GM18502 (cell line): ENCODE data around the gene TBC1D10B.
"Not testable (repeated sequence)": the region's sequence is repeated elsewhere in the genome, so short reads cannot be mapped to it uniquely, and the experiment has no call there.

Experiments used
- ATAC-seq: cut with Tn5 transposase; IDR thresholded peaks from one replicate; pipeline ENCODE4 v1.9.1; 2021; ENCODE audit warnings: mild to moderate bottlenecking; ENCODE audit not compliant: unreplicated experiment, poor library complexity

TBC1D10B gene

DNA sequence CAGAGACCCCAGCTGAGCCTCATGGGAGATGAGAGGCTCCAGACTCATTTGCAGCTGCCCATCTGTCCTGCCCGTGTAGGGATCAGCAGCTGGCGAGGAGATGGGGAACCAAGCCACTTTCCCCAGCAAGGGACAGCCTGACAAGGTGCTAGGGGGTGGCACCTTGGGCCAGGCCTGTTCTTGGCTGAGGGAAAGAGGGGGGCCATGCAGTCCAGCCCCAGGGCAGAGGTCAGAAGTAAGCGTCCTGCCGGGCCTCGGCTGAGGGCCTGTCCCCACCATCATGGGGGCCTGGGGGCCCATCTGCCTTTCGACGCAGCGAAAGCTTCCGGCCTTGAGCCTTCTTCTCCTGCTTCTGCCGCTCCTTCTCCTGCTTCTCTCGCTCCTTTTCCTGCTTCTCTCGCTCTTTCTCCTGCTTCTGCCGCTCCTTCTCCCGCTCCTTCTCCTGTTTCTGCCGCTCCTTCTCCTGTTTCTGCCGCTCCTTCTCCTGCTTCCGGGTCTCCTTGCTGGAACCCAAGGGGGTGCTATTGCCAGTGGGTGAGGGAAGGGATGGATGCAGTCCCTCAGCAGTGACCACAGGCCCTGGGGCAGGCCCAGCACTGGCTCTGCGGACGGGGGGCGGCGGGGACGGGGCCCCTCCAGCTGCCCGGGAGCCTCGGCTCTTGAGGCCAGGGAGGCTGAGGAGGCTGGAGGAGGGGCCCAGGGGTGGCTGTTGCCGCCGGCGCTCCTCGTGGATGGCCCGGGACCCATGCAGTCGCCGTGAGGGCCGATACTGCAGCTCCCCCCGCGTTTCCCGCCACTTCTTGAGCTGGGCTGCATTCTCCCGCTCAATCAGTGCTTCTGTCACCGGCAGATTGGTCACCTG, 12.3 kb downstream of the TBC1D10B start:
- no peak for ATAC-seq

DNA sequence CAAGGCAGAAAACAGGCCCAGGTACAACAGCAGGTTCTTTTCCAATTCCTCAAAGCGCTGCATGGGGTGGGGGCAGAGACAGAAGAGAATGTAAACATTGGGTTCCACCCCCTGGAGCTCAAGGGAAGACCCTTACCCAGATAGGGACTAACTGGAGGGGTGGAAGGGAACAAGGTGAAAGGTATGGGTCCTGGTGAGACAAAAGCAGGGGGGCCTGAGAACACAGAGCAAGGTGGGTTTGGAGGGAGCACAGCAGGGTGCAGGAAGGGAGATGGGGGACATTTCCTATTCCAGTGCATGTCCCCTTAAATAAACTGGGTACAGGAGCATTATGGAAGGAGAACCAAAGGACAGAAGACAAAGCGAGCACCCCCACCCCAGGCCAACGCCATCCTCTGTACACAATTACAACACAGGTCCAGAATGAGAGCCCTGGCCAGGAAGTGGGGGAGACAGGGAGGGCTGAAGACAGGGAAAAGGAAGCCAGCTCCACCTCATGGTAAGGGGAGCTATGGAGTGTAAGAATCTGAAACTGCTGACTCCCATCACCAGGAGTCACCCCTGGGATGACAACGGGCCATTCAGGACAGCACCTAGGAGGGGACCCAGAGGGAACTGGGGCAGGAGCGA, 13.1 kb downstream of the TBC1D10B start:
- ATAC-seq = no peak

DNA sequence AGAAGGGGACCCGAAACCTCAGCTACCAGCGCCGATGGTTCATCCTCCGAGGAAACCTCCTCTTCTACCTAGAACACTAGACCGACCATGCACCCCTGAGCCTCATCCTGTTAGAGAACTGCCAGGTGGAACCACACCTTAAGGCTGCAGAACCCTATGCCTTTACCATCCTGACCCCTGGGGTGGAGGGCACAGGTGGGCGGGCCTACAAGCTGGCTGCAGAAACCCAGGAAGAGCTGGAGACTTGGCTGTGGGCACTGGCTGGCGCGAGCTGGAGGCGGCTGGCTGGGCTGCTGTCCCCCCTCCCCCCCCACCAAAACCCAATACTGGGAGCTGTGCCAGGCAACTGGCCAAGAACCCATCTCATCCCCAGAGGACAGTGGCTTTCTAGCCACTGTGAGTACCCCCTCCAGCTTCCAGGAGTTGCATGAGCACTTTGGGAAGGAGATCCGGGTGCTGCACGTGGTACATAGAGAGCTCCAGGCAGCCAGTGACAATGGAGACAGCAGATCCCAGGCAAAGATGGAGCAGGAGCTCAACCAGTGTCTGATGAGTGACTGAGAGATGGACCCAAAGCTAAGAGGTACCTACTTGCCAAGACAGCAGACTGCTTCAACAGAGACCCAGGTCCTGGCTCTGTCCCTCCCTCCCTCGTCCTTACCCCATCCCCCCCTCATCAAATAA, 13.8 kb downstream of the TBC1D10B start:
- ATAC-seq = no peak

- ATAC-seq = no peak
Observed at GRCh38 chr16:30355954-30356308, 14.4 kb downstream of the TBC1D10B start.

DNA sequence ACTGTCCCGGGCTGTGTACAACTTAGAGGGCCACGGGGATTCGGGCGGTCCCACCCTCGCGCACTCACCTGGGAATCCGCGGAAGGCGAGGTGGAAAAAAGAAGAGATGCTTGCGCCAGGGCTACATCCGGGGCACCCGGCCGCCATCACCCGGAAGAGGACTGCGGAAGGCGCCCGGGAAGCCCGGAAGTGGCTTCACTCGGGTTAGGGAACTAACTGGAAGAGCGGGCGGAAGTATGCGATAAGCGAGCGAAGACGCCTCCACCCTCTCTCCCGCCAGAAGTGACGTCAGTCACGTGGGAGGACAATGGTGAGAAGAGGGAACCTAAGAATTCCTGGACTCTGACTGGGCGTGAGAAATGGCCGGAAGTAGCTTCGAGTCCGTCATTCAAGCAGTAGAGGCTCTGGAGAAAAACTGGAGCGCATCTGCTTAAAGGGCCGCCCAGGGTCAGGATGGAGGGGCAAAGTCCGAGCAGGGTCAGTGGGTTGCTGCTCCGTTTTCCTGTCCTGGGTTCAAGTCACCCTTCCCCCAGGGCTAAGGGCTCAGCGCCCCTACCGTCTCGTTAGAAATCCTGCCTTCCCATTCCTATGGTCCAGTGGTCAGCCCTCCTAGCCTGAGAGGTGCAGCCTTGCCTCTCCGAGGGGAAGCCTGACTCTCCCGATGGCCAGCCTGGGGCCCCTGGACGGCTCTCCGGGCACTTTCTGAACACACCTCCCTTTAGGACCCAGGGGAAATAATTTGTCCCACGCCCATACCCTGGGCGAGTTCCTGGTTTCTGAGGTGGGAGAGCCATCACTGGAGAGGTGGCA, 14.9 kb downstream of the TBC1D10B start, which contains the start of gene CD2BP2:
CD2BP2 (minus strand) TSS at position 165 of the 810 bp plus-strand sequence. CDS start 627 bp downstream, outside the sequence.
- ATAC-seq = peak; percentile 64

DNA sequence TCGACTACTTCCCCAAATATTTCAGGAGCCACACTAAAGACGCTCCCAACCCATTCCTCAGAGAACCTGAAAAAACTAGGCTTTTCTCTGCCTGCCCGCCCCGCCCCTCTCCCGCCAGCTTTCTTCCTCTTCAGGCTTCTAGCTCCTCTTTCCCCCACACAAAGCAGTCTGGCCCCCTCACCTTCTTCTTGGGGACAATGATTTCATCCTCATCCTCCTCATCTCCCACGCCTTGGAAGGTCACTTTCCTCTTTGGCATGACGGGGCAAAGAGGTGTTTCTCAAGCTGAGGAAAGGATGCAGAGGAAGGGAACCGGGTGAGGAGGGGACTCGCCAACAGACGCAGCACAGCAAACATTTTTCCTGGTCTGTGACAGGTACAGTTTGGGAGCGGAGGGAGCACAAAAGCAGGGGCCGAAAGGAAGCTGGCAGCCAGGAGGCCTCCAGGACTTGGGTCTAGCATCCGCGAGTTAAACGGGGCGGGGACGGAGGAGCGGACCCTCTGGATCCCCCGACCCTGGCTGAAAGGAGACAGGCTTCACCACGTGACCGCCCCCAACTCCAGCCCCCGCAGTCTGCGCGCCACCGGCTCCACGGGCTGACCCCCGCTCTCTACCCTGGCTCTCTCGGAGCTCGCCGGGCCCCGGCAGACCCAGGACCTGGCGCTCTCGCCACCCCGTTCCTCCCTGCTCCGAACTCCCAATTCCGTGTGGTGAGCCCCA, 15.7 kb downstream of the TBC1D10B start:
- peak; percentile 24 for ATAC-seq

DNA sequence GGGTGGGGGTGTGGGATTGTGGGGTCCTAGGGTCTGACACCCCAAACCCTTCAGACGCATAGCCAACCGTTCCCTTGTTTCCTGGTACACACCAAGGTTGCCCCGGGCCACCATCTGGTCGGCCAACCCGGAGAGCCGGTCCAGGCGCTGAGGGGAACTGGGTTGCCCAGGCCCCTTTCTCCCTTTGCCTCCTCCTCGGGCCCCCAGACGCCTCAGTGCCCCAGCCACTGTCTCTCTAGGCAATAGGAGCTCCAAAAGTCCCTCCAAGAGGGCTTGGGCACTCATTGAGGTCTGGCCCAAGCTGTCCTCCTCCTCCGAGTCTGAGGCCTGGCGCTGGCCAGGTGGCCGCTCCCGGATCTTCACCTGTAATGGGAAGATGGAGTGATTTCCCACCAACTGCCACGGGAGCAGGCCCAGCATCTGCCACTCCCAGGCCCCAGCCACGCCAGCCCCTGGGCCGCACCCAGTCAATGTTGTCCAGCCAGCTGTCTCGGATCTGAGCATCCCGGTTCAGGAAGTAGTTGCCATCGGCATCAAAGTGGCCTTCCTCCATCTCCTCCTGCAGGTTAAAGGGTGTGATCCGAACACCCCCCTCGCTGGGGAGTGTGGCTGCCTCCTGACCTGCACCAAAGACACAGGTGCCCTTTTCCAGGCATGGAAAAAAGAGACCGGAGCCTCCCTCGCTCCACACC, 16.7 kb downstream of the TBC1D10B start:
- ATAC-seq = no peak

GRCh38 chr16:30352488-30353401, 17.5 kb downstream of the TBC1D10B start:
- ATAC-seq = no peak

GRCh38 chr16:30351586-30352419, 18.5 kb downstream of the TBC1D10B start:
- no peak for ATAC-seq

DNA sequence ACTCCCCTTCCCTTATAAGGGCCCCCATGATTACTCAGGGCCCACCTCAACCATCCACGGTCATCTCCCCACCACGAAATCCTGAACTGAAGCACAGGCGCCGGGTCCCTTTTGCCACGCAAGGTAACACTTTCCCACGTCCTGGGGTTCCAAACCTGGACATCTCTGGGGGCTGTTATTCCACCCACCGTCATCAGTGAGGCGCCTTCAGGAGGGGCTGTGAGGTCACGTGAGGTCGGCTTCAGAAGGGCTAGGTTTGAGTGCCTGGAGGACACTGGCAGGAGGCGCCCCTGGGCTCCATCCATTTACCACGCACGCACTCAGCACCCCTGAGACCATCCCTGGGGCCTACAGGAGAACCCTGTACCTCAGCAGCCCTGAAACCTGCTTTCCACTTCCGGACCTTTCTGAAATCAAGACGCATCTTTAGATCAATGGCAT, 19.3 kb downstream of the TBC1D10B start:
- ATAC-seq = no peak

DNA sequence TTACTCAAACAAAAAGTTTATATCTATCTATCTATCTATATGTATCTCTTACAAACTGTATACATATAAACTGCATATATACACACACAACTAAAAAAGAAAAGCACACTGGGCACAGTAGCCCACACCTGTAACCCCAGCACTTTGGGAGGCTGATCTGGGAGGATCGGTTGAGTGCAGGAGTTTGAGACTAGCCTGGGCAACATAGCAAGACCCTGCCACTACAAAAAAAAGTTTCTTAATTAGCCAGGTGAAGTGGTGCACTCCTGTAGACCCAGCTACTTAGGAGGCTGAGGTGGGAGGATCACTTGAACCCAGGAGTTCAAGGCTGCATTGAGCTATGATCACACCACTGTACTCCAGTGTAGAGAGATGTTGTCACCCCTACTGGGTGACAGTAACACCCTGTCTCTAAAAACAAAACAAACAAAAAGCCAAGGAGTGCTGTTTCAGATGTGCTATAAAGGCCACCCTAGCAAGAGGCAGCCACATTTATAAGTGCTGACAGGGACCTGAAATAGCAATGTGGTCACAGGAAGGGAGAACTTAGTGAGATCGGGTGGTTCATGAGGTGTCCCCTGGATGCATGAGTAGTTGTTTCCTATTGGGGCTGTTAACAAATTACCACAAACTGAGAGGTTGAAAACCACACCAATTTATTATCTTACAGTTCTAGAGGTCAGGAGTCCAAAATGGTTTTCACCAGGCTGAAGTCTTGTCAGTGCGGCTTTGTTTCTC, 20.0 kb downstream of the TBC1D10B start:
- no peak for ATAC-seq

DNA sequence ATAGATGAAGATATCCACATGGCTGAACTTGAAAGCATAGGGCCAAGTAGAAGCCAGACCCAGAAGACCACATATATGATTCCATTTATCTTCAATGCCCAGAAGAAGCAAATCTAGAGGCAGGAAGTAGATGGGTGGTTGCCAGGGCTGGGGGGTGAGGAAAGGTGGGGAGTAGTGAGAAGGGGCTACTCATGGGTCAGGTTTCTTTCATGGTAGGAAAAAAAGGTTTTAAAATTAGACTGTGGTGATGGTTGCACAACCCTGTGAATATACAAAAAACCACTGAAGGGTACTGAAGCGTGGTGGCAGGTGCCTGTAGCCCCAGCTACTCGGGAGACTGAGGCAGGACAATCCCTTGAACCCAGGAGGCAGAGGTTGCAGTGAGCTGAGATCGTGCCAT, 20.6 kb downstream of the TBC1D10B start:
- ATAC-seq = no peak

DNA sequence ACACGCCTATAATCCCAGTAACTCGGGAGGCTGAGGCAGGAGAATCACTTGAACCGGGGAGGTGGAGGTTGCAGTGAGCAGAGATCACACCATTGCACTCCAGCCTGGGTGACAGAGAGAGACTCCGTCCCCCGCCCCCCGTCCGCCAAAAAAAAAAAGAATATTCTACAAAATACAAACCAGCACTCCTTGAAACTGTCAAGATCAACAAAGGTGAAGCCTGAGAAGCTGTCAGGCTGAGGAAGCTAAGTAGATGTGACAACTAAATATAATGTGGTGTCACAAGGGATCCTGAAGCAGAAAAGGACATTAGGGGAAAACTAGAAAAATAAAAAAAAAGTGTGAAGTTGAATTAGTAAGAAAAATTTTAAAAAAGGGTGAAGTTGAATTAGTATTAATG, 21.4 kb downstream of the TBC1D10B start:
- ATAC-seq = no peak

DNA sequence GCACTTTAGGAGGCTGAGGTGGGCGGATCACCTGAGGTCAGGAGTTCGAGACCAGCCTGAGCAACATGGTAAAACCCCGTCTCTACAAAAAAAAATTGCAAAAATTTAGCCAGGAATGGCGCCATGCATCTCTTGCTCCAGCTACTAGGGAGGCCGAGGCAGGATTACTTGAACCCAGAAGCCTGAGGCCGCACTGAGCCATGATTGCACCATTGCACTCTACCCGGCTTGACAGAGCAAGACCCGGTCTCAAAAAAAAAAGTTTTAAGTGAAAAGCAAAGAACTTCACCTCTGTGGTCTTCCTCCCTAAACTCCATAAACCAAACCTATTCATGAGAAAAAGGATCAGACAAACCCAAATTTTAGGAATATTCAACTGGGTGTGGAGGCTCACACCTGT, 22.2 kb downstream of the TBC1D10B start:
- ATAC-seq = no peak

DNA sequence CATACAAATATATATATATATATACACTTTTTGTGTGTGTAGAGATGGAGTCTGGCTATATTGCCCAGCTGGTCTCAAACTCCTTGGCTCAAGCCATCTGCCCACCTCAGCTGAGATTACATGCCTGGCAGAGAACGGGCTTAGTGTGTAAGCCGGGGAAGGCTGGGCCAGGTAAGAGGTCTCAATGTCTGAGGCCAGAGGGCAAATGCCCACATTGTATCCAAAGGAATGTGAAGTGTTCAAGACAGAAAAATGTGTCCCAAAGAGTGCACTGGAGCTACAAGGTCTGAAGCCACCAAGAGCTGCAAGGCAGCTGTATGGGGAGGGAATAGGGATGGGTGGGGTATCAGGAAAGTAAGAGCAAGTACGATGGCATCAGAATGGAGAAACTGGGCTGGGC, 24.0 kb downstream of the TBC1D10B start:
- no peak for ATAC-seq

- ATAC-seq = not testable (repeated sequence)
Observed at GRCh38 chr16:30343491-30343820, 26.8 kb downstream of the TBC1D10B start.
